ENCODE data around the gene PTPRO.

The PTPRO gene

GRCh38 chr12:15580431-15580830 is 258.1 kb downstream of the PTPRO start:
- DNase-seq (ENCODE audit: low read depth): no peak
- no peak overlapping the region for H3K4me3 ChIP-seq (ENCODE audit: low read depth, low read length)
- TF ChIP-seq CTCF (IDR thresholded peaks at IDR 0.05; ENCODE audit: low read depth, low read length): no peak

DNA sequence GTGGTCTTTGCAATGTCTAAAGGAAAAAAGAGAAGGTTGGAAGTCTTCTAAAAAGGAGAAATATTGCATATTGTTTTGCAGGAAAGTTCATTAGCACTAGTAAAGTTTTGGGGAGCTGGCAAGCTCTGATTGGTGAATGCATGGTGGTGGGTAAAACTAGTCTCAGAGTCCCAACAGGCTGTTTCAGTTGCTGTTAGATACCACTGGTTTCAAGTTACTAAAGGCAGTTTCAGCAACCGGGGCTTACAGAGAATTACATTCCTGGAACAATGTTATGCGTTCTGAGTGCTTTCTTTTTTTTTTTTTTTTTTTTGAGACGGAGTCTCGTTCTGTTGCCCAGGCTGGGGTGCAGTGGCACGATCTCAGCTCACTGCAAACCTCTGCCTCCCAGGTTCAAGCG is 258.7 kb downstream of the PTPRO start:
- no peak for DNase-seq (ENCODE audit: low read depth)
- TF ChIP-seq CTCF (IDR thresholded peaks at IDR 0.05; ENCODE audit: low read depth, low read length) (no peak), POLR2A (IDR thresholded peaks at IDR 0.05; ENCODE audit: extremely low read depth, insufficient read length) (no peak), MYC (IDR thresholded peaks at IDR 0.05; ENCODE audit: low read depth, low read length) (no peak)
- TF ChIP-seq, protein P1, sequence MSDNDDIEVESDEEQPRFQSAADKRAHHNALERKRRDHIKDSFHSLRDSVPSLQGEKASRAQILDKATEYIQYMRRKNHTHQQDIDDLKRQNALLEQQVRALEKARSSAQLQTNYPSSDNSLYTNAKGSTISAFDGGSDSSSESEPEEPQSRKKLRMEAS (IDR thresholded peaks at IDR 0.05; ENCODE audit: low read depth, low read length): no peak

DNA sequence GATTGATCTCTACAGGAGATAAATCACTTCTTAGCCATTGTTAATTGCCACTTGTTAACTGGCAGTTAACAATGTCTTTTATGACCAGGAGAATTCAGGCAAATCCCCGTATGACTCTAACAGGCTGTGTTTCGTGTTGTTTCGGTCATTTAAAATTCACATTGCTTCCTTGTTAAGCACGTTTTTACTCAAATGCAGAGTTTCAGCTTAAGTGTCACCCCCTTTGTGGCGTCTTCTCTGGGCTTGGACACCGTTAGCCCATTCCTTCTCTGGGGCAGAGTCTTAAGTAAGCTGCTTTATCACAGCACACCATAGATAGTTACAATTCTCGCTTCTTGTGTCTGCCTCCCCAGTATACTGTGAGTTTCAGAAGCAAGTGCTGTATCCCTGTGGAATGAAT is 261.5 kb downstream of the PTPRO start:
- no peak overlapping the region for H3K4me3 ChIP-seq (ENCODE audit: low read depth, low read length)
- TF ChIP-seq, protein P1 (IDR thresholded peaks at IDR 0.05; ENCODE audit: low read depth, low read length): no peak
- TF ChIP-seq MYC (IDR thresholded peaks at IDR 0.05; ENCODE audit: low read depth, low read length) (no peak), POLR2A (IDR thresholded peaks at IDR 0.05; ENCODE audit: extremely low read depth, insufficient read length) (no peak), CTCF (IDR thresholded peaks at IDR 0.05; ENCODE audit: low read depth, low read length) (no peak)
- DNase-seq (ENCODE audit: low read depth): no peak

More for the DNA sequence above, 258.7 kb downstream of the PTPRO start:
- no peak overlapping the region for H3K4me3 ChIP-seq (ENCODE audit: low read depth, low read length)

- DNase-seq (ENCODE audit: low read depth): peak; percentile 69
- no peak overlapping the region for H3K4me3 ChIP-seq (ENCODE audit: low read depth, low read length)
- TF ChIP-seq MYC (IDR thresholded peaks at IDR 0.05; ENCODE audit: low read depth, low read length) (no peak), POLR2A (IDR thresholded peaks at IDR 0.05; ENCODE audit: extremely low read depth, insufficient read length) (no peak), CTCF (IDR thresholded peaks at IDR 0.05; ENCODE audit: low read depth, low read length) (peak; percentile 59)
Observed at GRCh38 chr12:15584366-15585041, 262.2 kb downstream of the PTPRO start.

- no peak overlapping the region for H3K4me3 ChIP-seq (ENCODE audit: low read depth, low read length)
- TF ChIP-seq CTCF (IDR thresholded peaks at IDR 0.05; ENCODE audit: low read depth, low read length) (no peak), POLR2A (IDR thresholded peaks at IDR 0.05; ENCODE audit: extremely low read depth, insufficient read length) (no peak), MYC (IDR thresholded peaks at IDR 0.05; ENCODE audit: low read depth, low read length) (no peak)
- TF ChIP-seq, protein P1 (IDR thresholded peaks at IDR 0.05; ENCODE audit: low read depth, low read length): no peak
- no peak for DNase-seq (ENCODE audit: low read depth)
Observed at GRCh38 chr12:15589328-15590032, 267.2 kb downstream of the PTPRO start.

Measured in NB4 (cell line).